ENCODE measurements around the gene AQP12A. TPM values are rescaled to one million over a fixed set of nuclear protein-coding genes. Genes with fewer than 3 reads are reported as not detected.
A peak's percentile ranks its signal among the peaks of the same experiment; 100 is the strongest.

AQP12A gene
- total and polyA plus RNA-seq, 7 experiments from 2014 or later = not detected

GRCh38 chr2:240707821-240708220 lies 16.2 kb downstream of the AQP12A start:
- CTCF ChIA-PET = no interaction called here
- H3K27me3 ChIP-seq (ENCODE audit: control insufficient read depth in 2 of 2, insufficient read depth in 2 of 2, low read length in 2 of 2) = peaks cover 0 to 3% of the 10 kb centered on the region in 2 donors
- intact Hi-C loops (cut with micrococcal nuclease) = loop anchor here in 1 of 2 donors (10.0 kb wide), 2 partner anchors 113 to 193 kb away; no protein-coding TSS in a partner anchor
- DNase-seq (no peak), ATAC-seq (no peak)
- Mint-ChIP-seq H3K4me1 (peaks cover 11 to 20% (median 17%) of the 10 kb centered on the region in 7 donors), H3K27ac (no peak overlapping the region), H3K27me3 (peaks cover 5 to 43% (median 10%) of the 10 kb centered on the region in 5 donors), H3K36me3 (no peaks in the 10 kb centered on the region), H3K9me3 (peaks cover 0 to 3% (median 0%) of the 10 kb centered on the region in 11 donors), H3K4me3 (no peak overlapping the region)
- no peaks in the 10 kb centered on the region for H3K36me3 ChIP-seq (ENCODE audit: control insufficient read depth in 2 of 3, insufficient read depth in 3 of 3, low read length in 3 of 3)
- H3K27ac ChIP-seq (ENCODE audit: low read depth, low read length) = no peak overlapping the region
- H3K9me3 ChIP-seq (ENCODE audit: control insufficient read depth in 2 of 3, low read length in 3 of 3) = no peaks in the 10 kb centered on the region
- peaks cover 10 to 22% of the 10 kb centered on the region in 2 donors for H3K4me1 ChIP-seq (ENCODE audit: control insufficient read depth in 2 of 2, insufficient read depth in 2 of 2, low read length in 2 of 2)
- POLR2A ChIA-PET = no interaction called here
- no peak overlapping the region for H3K4me3 ChIP-seq (ENCODE audit: low read length)

- intact Hi-C loops (cut with micrococcal nuclease) = loop anchor here in 1 of 2 donors (10.0 kb wide), 2 partner anchors 114 to 194 kb away; no protein-coding TSS in a partner anchor
- H3K9me3 Mint-ChIP-seq = peaks cover 0 to 3% (median 0%) of the 10 kb centered on the region in 11 donors
- CTCF ChIA-PET = no interaction called here
Measured at GRCh38 chr2:240708457-240708856, 16.8 kb downstream of the AQP12A start.

GRCh38 chr2:240711296-240711695 lies 19.6 kb downstream of the AQP12A start:
- ATAC-seq (no peak), DNase-seq (no peak)
- POLR2A ChIA-PET = no interaction called here
- Mint-ChIP-seq H3K4me1 (no peaks in the 10 kb centered on the region), H3K27me3 (peaks cover 0 to 19% (median 0%) of the 10 kb centered on the region in 5 donors), H3K27ac (no peak overlapping the region), H3K9me3 (no peaks in the 10 kb centered on the region), H3K4me3 (no peak overlapping the region), H3K36me3 (no peaks in the 10 kb centered on the region)
- no peak overlapping the region for H3K27ac ChIP-seq (ENCODE audit: low read depth, low read length)
- H3K27me3 ChIP-seq (ENCODE audit: control insufficient read depth in 2 of 2, insufficient read depth in 2 of 2, low read length in 2 of 2) = no peaks in the 10 kb centered on the region
- H3K9me3 ChIP-seq (ENCODE audit: control insufficient read depth in 2 of 3, low read length in 3 of 3) = no peaks in the 10 kb centered on the region
- intact Hi-C loops (cut with micrococcal nuclease) = no loop called here
- no peak overlapping the region for H3K4me3 ChIP-seq (ENCODE audit: low read length)
- CTCF ChIA-PET = no interaction called here
- H3K36me3 ChIP-seq (ENCODE audit: control insufficient read depth in 2 of 3, insufficient read depth in 3 of 3, low read length in 3 of 3) = no peaks in the 10 kb centered on the region
- H3K4me1 ChIP-seq (ENCODE audit: control insufficient read depth in 2 of 2, insufficient read depth in 2 of 2, low read length in 2 of 2) = no peaks in the 10 kb centered on the region

More at GRCh38 chr2:240708457-240708856, 16.8 kb downstream of the AQP12A start:
- POLR2A ChIA-PET = no interaction called here
- peaks cover 0 to 3% of the 10 kb centered on the region in 2 donors for H3K27me3 ChIP-seq (ENCODE audit: control insufficient read depth in 2 of 2, insufficient read depth in 2 of 2, low read length in 2 of 2)
- H3K9me3 ChIP-seq (ENCODE audit: control insufficient read depth in 2 of 3, low read length in 3 of 3) = no peaks in the 10 kb centered on the region
- H3K4me3 ChIP-seq (ENCODE audit: low read length) = no peak overlapping the region
- Mint-ChIP-seq H3K4me1 (peaks cover 11 to 15% (median 14%) of the 10 kb centered on the region in 7 donors), H3K4me3 (no peak overlapping the region), H3K36me3 (no peaks in the 10 kb centered on the region), H3K27ac (no peak overlapping the region), H3K27me3 (peaks cover under 1 to 36% (median 5%) of the 10 kb centered on the region in 5 donors)
- no peak for ATAC-seq
- no peak overlapping the region for H3K27ac ChIP-seq (ENCODE audit: low read depth, low read length)
- H3K4me1 ChIP-seq (ENCODE audit: control insufficient read depth in 2 of 2, insufficient read depth in 2 of 2, low read length in 2 of 2) = peaks cover 10 to 21% of the 10 kb centered on the region in 2 donors
- H3K36me3 ChIP-seq (ENCODE audit: control insufficient read depth in 2 of 3, insufficient read depth in 3 of 3, low read length in 3 of 3) = no peaks in the 10 kb centered on the region
- no peak for DNase-seq

GRCh38 chr2:240711701-240712100 lies 20.0 kb downstream of the AQP12A start:
- H3K27ac ChIP-seq (ENCODE audit: low read depth, low read length) = no peak overlapping the region
- H3K9me3 ChIP-seq (ENCODE audit: control insufficient read depth in 2 of 3, low read length in 3 of 3) = no peaks in the 10 kb centered on the region
- H3K27me3 ChIP-seq (ENCODE audit: control insufficient read depth in 2 of 2, insufficient read depth in 2 of 2, low read length in 2 of 2) = no peaks in the 10 kb centered on the region
- no peak for ATAC-seq
- H3K4me3 ChIP-seq (ENCODE audit: low read length) = no peak overlapping the region
- Mint-ChIP-seq H3K9me3 (no peaks in the 10 kb centered on the region), H3K4me3 (no peak overlapping the region), H3K27me3 (peaks cover 0 to 19% (median 0%) of the 10 kb centered on the region in 5 donors), H3K36me3 (no peaks in the 10 kb centered on the region), H3K27ac (no peak overlapping the region), H3K4me1 (no peaks in the 10 kb centered on the region)
- POLR2A ChIA-PET = no interaction called here
- no peaks in the 10 kb centered on the region for H3K4me1 ChIP-seq (ENCODE audit: control insufficient read depth in 2 of 2, insufficient read depth in 2 of 2, low read length in 2 of 2)
- CTCF ChIA-PET = no interaction called here
- no peaks in the 10 kb centered on the region for H3K36me3 ChIP-seq (ENCODE audit: control insufficient read depth in 2 of 3, insufficient read depth in 3 of 3, low read length in 3 of 3)
- intact Hi-C loops (cut with micrococcal nuclease) = no loop called here
- DNase-seq = no peak

- POLR2A ChIA-PET = no interaction called here
- CTCF ChIA-PET = no interaction called here
- intact Hi-C loops (cut with micrococcal nuclease) = no loop called here
Measured at GRCh38 chr2:240712121-240712520, 20.5 kb downstream of the AQP12A start.

GRCh38 chr2:240713071-240713927 lies 21.6 kb downstream of the AQP12A start:
- Histone ChIP-seq H3K27me3 (ENCODE audit: control insufficient read depth in 2 of 2, insufficient read depth in 2 of 2, low read length in 2 of 2) (no peaks in the 10 kb centered on the region), H3K36me3 (ENCODE audit: control insufficient read depth in 2 of 3, insufficient read depth in 3 of 3, low read length in 3 of 3) (no peaks in the 10 kb centered on the region), H3K9me3 (ENCODE audit: control insufficient read depth in 2 of 3, low read length in 3 of 3) (no peaks in the 10 kb centered on the region), H3K4me1 (ENCODE audit: control insufficient read depth in 2 of 2, insufficient read depth in 2 of 2, low read length in 2 of 2) (no peaks in the 10 kb centered on the region), H3K4me3 (ENCODE audit: low read length) (no peak overlapping the region), H3K27ac (ENCODE audit: low read depth, low read length) (no peak overlapping the region)
- no peaks in the 10 kb centered on the region for H3K36me3 Mint-ChIP-seq
- no peak for ATAC-seq
- DNase-seq = no peak
- intact Hi-C loops (cut with micrococcal nuclease) = no loop called here
- no peaks in the 10 kb centered on the region for H3K4me1 Mint-ChIP-seq
- peak overlapping the region in 1 of 10 donors; percentile 16 for H3K4me3 Mint-ChIP-seq
- peaks cover 0 to 10% (median 0%) of the 10 kb centered on the region in 5 donors for H3K27me3 Mint-ChIP-seq
- H3K9me3 Mint-ChIP-seq = no peaks in the 10 kb centered on the region
- POLR2A ChIA-PET = no interaction called here
- H3K27ac Mint-ChIP-seq = no peak overlapping the region
- CTCF ChIA-PET = no interaction called here

More at GRCh38 chr2:240712121-240712520, 20.5 kb downstream of the AQP12A start:
- Mint-ChIP-seq H3K27me3 (peaks cover 0 to 16% (median 0%) of the 10 kb centered on the region in 5 donors), H3K27ac (no peak overlapping the region), H3K4me3 (no peak overlapping the region), H3K36me3 (no peaks in the 10 kb centered on the region), H3K4me1 (no peaks in the 10 kb centered on the region), H3K9me3 (no peaks in the 10 kb centered on the region)
- H3K9me3 ChIP-seq (ENCODE audit: control insufficient read depth in 2 of 3, low read length in 3 of 3) = no peaks in the 10 kb centered on the region
- no peak overlapping the region for H3K4me3 ChIP-seq (ENCODE audit: low read length)
- H3K27me3 ChIP-seq (ENCODE audit: control insufficient read depth in 2 of 2, insufficient read depth in 2 of 2, low read length in 2 of 2) = no peaks in the 10 kb centered on the region
- H3K27ac ChIP-seq (ENCODE audit: low read depth, low read length) = no peak overlapping the region
- H3K4me1 ChIP-seq (ENCODE audit: control insufficient read depth in 2 of 2, insufficient read depth in 2 of 2, low read length in 2 of 2) = no peaks in the 10 kb centered on the region
- H3K36me3 ChIP-seq (ENCODE audit: control insufficient read depth in 2 of 3, insufficient read depth in 3 of 3, low read length in 3 of 3) = no peaks in the 10 kb centered on the region
- ATAC-seq = no peak
- no peak for DNase-seq
